ENCODE results near the gene GLUD2. TPM values are rescaled to one million over a fixed set of nuclear protein-coding genes. Genes with fewer than 3 reads are reported as not detected.

GLUD2 gene
- total RNA-seq, 1 experiment from 2014 or later = 0.33 TPM

DNA sequence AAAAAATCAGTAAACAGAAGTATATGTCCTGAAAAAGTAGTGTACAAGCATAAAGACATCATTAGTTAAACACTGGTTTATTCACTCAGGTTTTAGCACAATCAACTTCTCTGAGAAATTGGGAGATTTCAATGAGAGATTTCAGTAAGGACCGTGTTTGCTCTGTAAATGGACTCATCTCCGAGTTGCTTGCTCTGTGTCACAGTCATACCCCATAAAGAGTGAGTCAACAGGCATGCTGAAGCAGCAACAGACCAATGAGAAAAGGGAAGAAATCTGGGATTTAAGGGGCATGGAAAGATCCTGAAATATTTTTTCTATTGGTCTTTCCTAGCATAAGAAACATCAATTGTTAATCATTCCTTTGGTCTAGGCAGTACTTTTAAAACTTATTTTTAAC, 4.7 kb downstream of the GLUD2 start:
- ATAC-seq = no peak
- Histone ChIP-seq H3K4me3 (ENCODE audit: low read depth in 2 of 2, low read length in 2 of 2) (no peak overlapping the region), H3K27ac (ENCODE audit: low read length) (no peak overlapping the region), H3K4me1 (ENCODE audit: control insufficient read depth, insufficient read depth, low read length) (no peaks in the 10 kb centered on the region), H3K36me3 (ENCODE audit: control insufficient read depth, insufficient read depth, low read length) (no peaks in the 10 kb centered on the region), H3K9me3 (ENCODE audit: control insufficient read depth, insufficient read depth, low read depth, low read length) (no peaks in the 10 kb centered on the region), H3K27me3 (ENCODE audit: control insufficient read depth, insufficient read depth, low read length) (no peaks in the 10 kb centered on the region; the same call in 1 of the 2 replicates)
- TF ChIP-seq, protein P1, sequence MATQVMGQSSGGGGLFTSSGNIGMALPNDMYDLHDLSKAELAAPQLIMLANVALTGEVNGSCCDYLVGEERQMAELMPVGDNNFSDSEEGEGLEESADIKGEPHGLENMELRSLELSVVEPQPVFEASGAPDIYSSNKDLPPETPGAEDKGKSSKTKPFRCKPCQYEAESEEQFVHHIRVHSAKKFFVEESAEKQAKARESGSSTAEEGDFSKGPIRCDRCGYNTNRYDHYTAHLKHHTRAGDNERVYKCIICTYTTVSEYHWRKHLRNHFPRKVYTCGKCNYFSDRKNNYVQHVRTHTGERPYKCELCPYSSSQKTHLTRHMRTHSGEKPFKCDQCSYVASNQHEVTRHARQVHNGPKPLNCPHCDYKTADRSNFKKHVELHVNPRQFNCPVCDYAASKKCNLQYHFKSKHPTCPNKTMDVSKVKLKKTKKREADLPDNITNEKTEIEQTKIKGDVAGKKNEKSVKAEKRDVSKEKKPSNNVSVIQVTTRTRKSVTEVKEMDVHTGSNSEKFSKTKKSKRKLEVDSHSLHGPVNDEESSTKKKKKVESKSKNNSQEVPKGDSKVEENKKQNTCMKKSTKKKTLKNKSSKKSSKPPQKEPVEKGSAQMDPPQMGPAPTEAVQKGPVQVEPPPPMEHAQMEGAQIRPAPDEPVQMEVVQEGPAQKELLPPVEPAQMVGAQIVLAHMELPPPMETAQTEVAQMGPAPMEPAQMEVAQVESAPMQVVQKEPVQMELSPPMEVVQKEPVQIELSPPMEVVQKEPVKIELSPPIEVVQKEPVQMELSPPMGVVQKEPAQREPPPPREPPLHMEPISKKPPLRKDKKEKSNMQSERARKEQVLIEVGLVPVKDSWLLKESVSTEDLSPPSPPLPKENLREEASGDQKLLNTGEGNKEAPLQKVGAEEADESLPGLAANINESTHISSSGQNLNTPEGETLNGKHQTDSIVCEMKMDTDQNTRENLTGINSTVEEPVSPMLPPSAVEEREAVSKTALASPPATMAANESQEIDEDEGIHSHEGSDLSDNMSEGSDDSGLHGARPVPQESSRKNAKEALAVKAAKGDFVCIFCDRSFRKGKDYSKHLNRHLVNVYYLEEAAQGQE (IDR thresholded peaks at IDR 0.05; ENCODE audit: insufficient read depth in 1 of 2, low read depth in 2 of 2, low read length in 1 of 2) = no peak
- no peak for TF ChIP-seq POLR2AphosphoS5 (IDR thresholded peaks at IDR 0.05; ENCODE audit: low read depth, low read length)
- TF ChIP-seq, protein P2, sequence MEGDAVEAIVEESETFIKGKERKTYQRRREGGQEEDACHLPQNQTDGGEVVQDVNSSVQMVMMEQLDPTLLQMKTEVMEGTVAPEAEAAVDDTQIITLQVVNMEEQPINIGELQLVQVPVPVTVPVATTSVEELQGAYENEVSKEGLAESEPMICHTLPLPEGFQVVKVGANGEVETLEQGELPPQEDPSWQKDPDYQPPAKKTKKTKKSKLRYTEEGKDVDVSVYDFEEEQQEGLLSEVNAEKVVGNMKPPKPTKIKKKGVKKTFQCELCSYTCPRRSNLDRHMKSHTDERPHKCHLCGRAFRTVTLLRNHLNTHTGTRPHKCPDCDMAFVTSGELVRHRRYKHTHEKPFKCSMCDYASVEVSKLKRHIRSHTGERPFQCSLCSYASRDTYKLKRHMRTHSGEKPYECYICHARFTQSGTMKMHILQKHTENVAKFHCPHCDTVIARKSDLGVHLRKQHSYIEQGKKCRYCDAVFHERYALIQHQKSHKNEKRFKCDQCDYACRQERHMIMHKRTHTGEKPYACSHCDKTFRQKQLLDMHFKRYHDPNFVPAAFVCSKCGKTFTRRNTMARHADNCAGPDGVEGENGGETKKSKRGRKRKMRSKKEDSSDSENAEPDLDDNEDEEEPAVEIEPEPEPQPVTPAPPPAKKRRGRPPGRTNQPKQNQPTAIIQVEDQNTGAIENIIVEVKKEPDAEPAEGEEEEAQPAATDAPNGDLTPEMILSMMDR (IDR thresholded peaks at IDR 0.05) = no peak
- TF ChIP-seq SIN3A (IDR thresholded peaks at IDR 0.05; ENCODE audit: borderline replicate concordance, insufficient read depth, low read depth, low read length) = no peak
- no peak for TF ChIP-seq TCF7L2 (IDR thresholded peaks at IDR 0.05; ENCODE audit: low read depth, low read length)
- intact Hi-C loops (cut with micrococcal nuclease; ENCODE audit: unreplicated experiment) = no loop called here
- DNase-seq (ENCODE audit: low read depth, low spot score) = no peak
- no TSS peak for BruUV-seq (replicated peaks)
- ChIA-PET POLR2A (no interaction called here), CTCF (no interaction called here)
- in situ Hi-C loops (cut with HindIII; ENCODE audit: low pct_unique_long_range_greater_than_20kb, low sequenced_read_pairs) = no loop called here

DNA sequence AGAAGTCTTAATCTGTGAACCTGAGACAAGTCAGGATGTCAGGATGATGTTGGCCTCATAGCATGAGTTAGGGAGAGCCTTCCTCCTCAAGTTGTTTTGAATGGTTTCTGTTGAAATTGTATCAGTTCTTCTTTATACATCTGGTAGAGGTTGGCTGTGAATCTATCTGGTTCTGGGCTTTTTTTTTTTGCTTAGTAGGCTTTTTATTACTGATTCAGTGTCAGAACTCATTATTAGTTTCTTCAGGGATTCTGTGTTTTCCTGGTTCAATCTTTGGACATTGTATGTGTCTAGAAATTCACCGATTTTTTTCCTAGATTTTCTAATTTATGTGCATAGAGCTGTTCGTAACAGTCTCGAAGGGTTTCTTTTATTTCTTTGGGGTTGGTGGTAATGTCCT, 14.9 kb downstream of the GLUD2 start:
- H3K4me1 ChIP-seq (ENCODE audit: control insufficient read depth, insufficient read depth, low read length) = no peaks in the 10 kb centered on the region
- intact Hi-C loops (cut with micrococcal nuclease; ENCODE audit: unreplicated experiment) (no loop called here), in situ Hi-C loops (cut with HindIII; ENCODE audit: low pct_unique_long_range_greater_than_20kb, low sequenced_read_pairs) (no loop called here)
- DNase-seq (ENCODE audit: low read depth, low spot score) (no peak), ATAC-seq (no peak)
- no peaks in the 10 kb centered on the region for H3K9me3 ChIP-seq (ENCODE audit: control insufficient read depth, insufficient read depth, low read depth, low read length)
- POLR2A ChIA-PET = no interaction called here
- H3K36me3 ChIP-seq (ENCODE audit: control insufficient read depth, insufficient read depth, low read length) = no peaks in the 10 kb centered on the region
- no peak overlapping the region for H3K27ac ChIP-seq (ENCODE audit: low read length)
- H3K27me3 ChIP-seq (ENCODE audit: control insufficient read depth, insufficient read depth, low read length) = no peaks in the 10 kb centered on the region
- TF ChIP-seq, protein P1 (IDR thresholded peaks at IDR 0.05; ENCODE audit: insufficient read depth in 1 of 2, low read depth in 2 of 2, low read length in 1 of 2) = no peak
- TF ChIP-seq POLR2AphosphoS5 (IDR thresholded peaks at IDR 0.05; ENCODE audit: low read depth, low read length) (no peak), TCF7L2 (IDR thresholded peaks at IDR 0.05; ENCODE audit: low read depth, low read length) (no peak), SIN3A (IDR thresholded peaks at IDR 0.05; ENCODE audit: borderline replicate concordance, insufficient read depth, low read depth, low read length) (no peak)
- TF ChIP-seq, protein P2 (IDR thresholded peaks at IDR 0.05) = no peak
- CTCF ChIA-PET = no interaction called here
- BruUV-seq (replicated peaks) = no TSS peak
- H3K4me3 ChIP-seq (ENCODE audit: low read depth in 2 of 2, low read length in 2 of 2) = no peak overlapping the region
